Testis (tissue), 3 donors: Measurements from ENCODE around the gene SMARCD2. TPM values are rescaled to one million over a fixed set of nuclear protein-coding genes. Genes with fewer than 3 reads are reported as not detected.

Experiments
- DNase-seq: peaks from one replicate; pipeline ENCODE4 v3.0.0-alpha.2; 2019
- H3K27ac ChIP-seq, 2 donors: fragments of 200-600 bp; sonication (generic); one replicate each; pipeline ENCODE4 v1.5.1; 2019
- H3K27me3 ChIP-seq: fragments of 200-600 bp; sonication (generic); one replicate; pipeline ENCODE4 v1.5.1; 2019
- H3K36me3 ChIP-seq: fragments of 200-600 bp; sonication (generic); one replicate; pipeline ENCODE4 v1.5.1; 2017; ENCODE audit warnings: low read depth; ENCODE audit errors: missing control alignments
- H3K4me1 ChIP-seq: fragments of 200-600 bp; sonication (generic); one replicate; pipeline ENCODE4 v1.5.1; 2019
- H3K4me3 ChIP-seq, 2 donors: fragments of 200-600 bp; sonication (generic); one replicate each; pipeline ENCODE4 v1.5.1; 2017 to 2019
- H3K9me3 ChIP-seq: fragments of 200-600 bp; sonication (generic); one replicate; pipeline ENCODE4 v1.5.1; 2017
- CTCF ChIP-seq, 3 experiments: fragments of 450-650 bp in 2 of 3; fragments of 200-600 bp in 1 of 3; sonication (generic) in 1 of 3; IDR thresholded peaks; one replicate each; pipeline ENCODE4 v1.5.1; 2016 to 2019; ENCODE audit warnings: antibody characterized with exemption in 3 of 3, mild to moderate bottlenecking in 2 of 3, moderate library complexity in 1 of 3
- POLR2A ChIP-seq: fragments of 450-650 bp; IDR thresholded peaks from one replicate; pipeline ENCODE4 v1.6.1; 2017; ENCODE audit warnings: antibody characterized with exemption, mild to moderate bottlenecking, moderate library complexity
- WGBS, 2 donors: methylation state at CpG; one replicate each; pipeline ENCODE4 v1.1.5; 2018; 5-methylcytosine and 5-hydroxymethylcytosine counted together
- intact Hi-C: fragments of 100-400 bp; cut with DNase I; formaldehyde crosslinking; loops from one replicate; pipeline ENCODE4 v1.15.1; 2023; ENCODE audit warnings: low total_unique reads
- polyA plus RNA-seq: library from polyadenylated mRNA; stranded (reverse); fragments of 350-450 nt; fragmentation: Illumina TruSeq; extraction: RNeasy Lipid Tissue Mini Kit (QIAGEN cat#74804); gene quantifications from one replicate; pipeline ENCODE4 v1.2.3, GENCODE V29; 2014; ENCODE audit warnings: low read depth, low replicate concordance; ENCODE audit not compliant: insufficient read depth
- small RNA-seq, 2 donors: library from RNA; depleted of rRNA; stranded (forward); fragments of <200 nt; gene quantifications; one replicate each; pipeline ENCODE3, GENCODE V24; 2016
- total RNA-seq, 2 donors: library from RNA; depleted of rRNA; stranded (reverse); fragments of >200 nt; gene quantifications; one replicate each; pipeline ENCODE4 v1.2.3, GENCODE V29; 2016

SMARCD2 gene
- total and polyA plus RNA-seq, 3 donors from 2014 or later, result 95.2 to 122 (median 121) TPM

GRCh38 chr17:63785556-63785955 is 56.9 kb downstream of the SMARCD2 start:
- TF ChIP-seq POLR2A (no peak), CTCF (IDR thresholded peaks at IDR 0.05) (no peak)
- Histone ChIP-seq H3K27me3 (no peaks in the 10 kb centered on the region), H3K4me1 (no peaks in the 10 kb centered on the region), H3K9me3 (no peaks in the 10 kb centered on the region), H3K27ac (no peak overlapping the region), H3K4me3 (no peak overlapping the region), H3K36me3 (no peaks in the 10 kb centered on the region)
- intact Hi-C loops, result no loop called here
- no peak for DNase-seq
- WGBS, 2 donors, result 76 to 90% methylated on average over 1 of the region's 1 CpG

GRCh38 chr17:63783522-63783921 is 59.0 kb downstream of the SMARCD2 start:
- 73 to 75% methylated on average over 6 of the region's 6 CpGs for WGBS, 2 donors
- no peak for DNase-seq
- Histone ChIP-seq H3K9me3 (no peaks in the 10 kb centered on the region), H3K4me3 (no peak overlapping the region), H3K4me1 (no peaks in the 10 kb centered on the region), H3K36me3 (no peaks in the 10 kb centered on the region), H3K27ac (no peak overlapping the region), H3K27me3 (no peaks in the 10 kb centered on the region)
- intact Hi-C loops, result no loop called here
- TF ChIP-seq POLR2A (no peak), CTCF (IDR thresholded peaks at IDR 0.05) (no peak)

Small RNA genes within 50 kb of the gene (small RNA-seq; reads per million reads assigned to genes)
- gene AC040958.1, result 0 reads per million in 2 donors

Other genes with a start within 250 kb of the SMARCD2 start
- 10 to 100 TPM; 19.2 to 22.3 TPM for gene TACO1, start 241.8 kb downstream of the SMARCD2 start, total RNA-seq
- gene TACO1, start 241.8 kb downstream of the SMARCD2 start, polyA plus RNA-seq, result 28.0 TPM
- 10 to 100 TPM; 57.5 to 57.7 TPM for gene MAP3K3, start 220.3 kb downstream of the SMARCD2 start, total RNA-seq
- gene MAP3K3, start 220.3 kb downstream of the SMARCD2 start, polyA plus RNA-seq, result 46.0 TPM
- 10 to 100 TPM; 21.9 to 22.9 TPM for gene LIMD2, start 142.6 kb downstream of the SMARCD2 start, total RNA-seq
- gene LIMD2, start 142.6 kb downstream of the SMARCD2 start, polyA plus RNA-seq, result 22.8 TPM
- 10 to 100 TPM; 55.3 to 78.7 TPM for gene STRADA, start 100.9 kb downstream of the SMARCD2 start, total RNA-seq
- 142 TPM for gene STRADA, start 100.9 kb downstream of the SMARCD2 start, polyA plus RNA-seq
- gene CCDC47, start 69.1 kb downstream of the SMARCD2 start, total RNA-seq, result 10 to 100 TPM; 65.7 to 68.0 TPM
- 52.4 TPM for gene CCDC47, start 69.1 kb downstream of the SMARCD2 start, polyA plus RNA-seq
- 100 to 1,000 TPM; 173 to 203 TPM for gene DDX42, start 68.5 kb downstream of the SMARCD2 start, total RNA-seq
- gene DDX42, start 68.5 kb downstream of the SMARCD2 start, polyA plus RNA-seq, result 124 TPM
- gene PSMC5, start 15.3 kb downstream of the SMARCD2 start, total RNA-seq, result 100 to 1,000 TPM; 121 to 145 TPM
- gene PSMC5, start 15.3 kb downstream of the SMARCD2 start, polyA plus RNA-seq, result 269 TPM
- gene FTSJ3, start 15.0 kb downstream of the SMARCD2 start, total RNA-seq, result 10 to 100 TPM; 47.2 to 59.7 TPM
- gene FTSJ3, start 15.0 kb downstream of the SMARCD2 start, polyA plus RNA-seq, result 39.9 TPM
- under 1 TPM in 1 of 2 donors, not detected in 1; 0.47 TPM for gene CSH2, start 31.0 kb upstream of the SMARCD2 start, total RNA-seq
- gene CSH2, start 31.0 kb upstream of the SMARCD2 start, polyA plus RNA-seq, result not detected
- gene GH2, start 39.3 kb upstream of the SMARCD2 start, total RNA-seq, result under 1 TPM in 1 of 2 donors, not detected in 1; 0.62 TPM
- not detected for gene GH2, start 39.3 kb upstream of the SMARCD2 start, polyA plus RNA-seq
- gene CSH1, start 53.9 kb upstream of the SMARCD2 start, total RNA-seq, result 1 to 10 TPM in 1 of 2 donors, under 1 TPM in 1; 0.71 to 1.2 TPM
- not detected for gene CSH1, start 53.9 kb upstream of the SMARCD2 start, polyA plus RNA-seq
- not detected for gene CSHL1, start 68.6 kb upstream of the SMARCD2 start, total RNA-seq
- not detected for gene CSHL1, start 68.6 kb upstream of the SMARCD2 start, polyA plus RNA-seq
- gene GH1, start 76.2 kb upstream of the SMARCD2 start, total RNA-seq, result under 1 TPM in 1 of 2 donors, not detected in 1; 0.43 TPM
- not detected for gene GH1, start 76.2 kb upstream of the SMARCD2 start, polyA plus RNA-seq
- under 1 TPM; 0.62 to 0.87 TPM for gene CD79B, start 89.6 kb upstream of the SMARCD2 start, total RNA-seq
- gene CD79B, start 89.6 kb upstream of the SMARCD2 start, polyA plus RNA-seq, result 4.3 TPM
- gene SCN4A, start 130.2 kb upstream of the SMARCD2 start, total RNA-seq, result 1 to 10 TPM; 2.3 to 2.8 TPM
- gene SCN4A, start 130.2 kb upstream of the SMARCD2 start, polyA plus RNA-seq, result 2.0 TPM
- gene PRR29, start 155.7 kb upstream of the SMARCD2 start, total RNA-seq, result 10 to 100 TPM in 1 of 2 donors, 1 to 10 TPM in 1; 8.6 to 12.2 TPM
- 21.8 TPM for gene PRR29, start 155.7 kb upstream of the SMARCD2 start, polyA plus RNA-seq
- gene ICAM2, start 177.9 kb upstream of the SMARCD2 start, total RNA-seq, result 10 to 100 TPM in 1 of 2 donors, 1 to 10 TPM in 1; 5.2 to 11.3 TPM
- 12.1 TPM for gene ICAM2, start 177.9 kb upstream of the SMARCD2 start, polyA plus RNA-seq